ENCODE results near the gene NR3C1. TPM values are rescaled to one million over a fixed set of nuclear protein-coding genes. Genes with fewer than 3 reads are reported as not detected.

Gene NR3C1
- total RNA-seq, 1 experiment from 2014 or later: 17.5 TPM

- ChIA-PET POLR2A (no interaction called here), CTCF (no interaction called here)
- no peak overlapping the region for H3K4me3 Mint-ChIP-seq (ENCODE audit: unreplicated experiment)
- intact Hi-C loops (cut with micrococcal nuclease; ENCODE audit: unreplicated experiment): no loop called here
- H3K36me3 ChIP-seq (ENCODE audit: control insufficient read depth, insufficient read depth, low read length): no peaks in the 10 kb centered on the region
- peaks cover 13% of the 10 kb centered on the region; the same call in 1 of the 2 replicates for H3K4me1 ChIP-seq
- no peak for DNase-seq
- H3K4me1 Mint-ChIP-seq (ENCODE audit: low read depth, unreplicated experiment): peaks cover 2% of the 10 kb centered on the region
- H3K9me3 ChIP-seq: no peaks in the 10 kb centered on the region
- BruUV-seq (replicated peaks): no TSS peak
- H3K27me3 ChIP-seq (replicated peaks; ENCODE audit: control insufficient read depth, insufficient read depth, low read length): no peaks in the 10 kb centered on the region
- no peak overlapping the region for H3K27ac Mint-ChIP-seq (ENCODE audit: unreplicated experiment)
- H3K27me3 Mint-ChIP-seq (ENCODE audit: insufficient read depth, unreplicated experiment): no peaks in the 10 kb centered on the region
- TF ChIP-seq CTCF (IDR thresholded peaks at IDR 0.05; ENCODE audit: insufficient read depth in 1 of 2, low read depth in 1 of 2, low read length in 1 of 2, severe bottlenecking in 1 of 2, unreplicated experiment in 1 of 2): no peak
- peaks cover 5% of the 10 kb centered on the region for H3K36me3 Mint-ChIP-seq (ENCODE audit: insufficient read depth, unreplicated experiment)
- H3K4me3 ChIP-seq (ENCODE audit: low read depth, low read length): no peak overlapping the region
- no peaks in the 10 kb centered on the region for H3K9me3 Mint-ChIP-seq (ENCODE audit: unreplicated experiment)
These were observed 88.3 kb downstream of the NR3C1 start for GRCh38 chr5:143315214-143315613.

DNA sequence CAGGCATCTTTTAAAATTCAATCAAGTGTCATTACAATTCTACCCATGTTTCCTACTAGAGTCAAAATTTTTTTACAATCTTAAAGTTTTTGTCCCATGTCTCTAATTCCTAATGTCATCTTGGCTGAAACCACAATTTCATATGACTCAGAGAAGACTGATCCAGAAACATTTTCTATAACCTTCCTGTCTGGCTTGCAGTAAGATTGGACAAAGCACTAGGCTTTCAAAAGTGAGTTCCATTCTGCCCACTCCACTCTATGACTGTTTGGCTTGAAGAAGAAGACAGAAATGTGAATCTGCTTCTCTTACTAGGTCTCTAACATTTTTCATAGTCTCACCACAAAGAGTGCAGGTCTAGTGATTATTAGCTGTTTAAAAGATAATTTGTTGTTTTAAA lies 88.8 kb downstream of the NR3C1 start:
- POLR2A ChIA-PET: no interaction called here
- no peak for DNase-seq
- CTCF ChIA-PET: no interaction called here

GRCh38 chr5:143314099-143314498 lies 89.4 kb downstream of the NR3C1 start:
- ChIA-PET POLR2A (no interaction called here), CTCF (no interaction called here)
- H3K4me1 ChIP-seq: peaks cover 8% of the 10 kb centered on the region; the same call in 1 of the 2 replicates

More for the DNA sequence above, 88.8 kb downstream of the NR3C1 start:
- H3K9me3 Mint-ChIP-seq (ENCODE audit: unreplicated experiment): no peaks in the 10 kb centered on the region
- H3K4me3 Mint-ChIP-seq (ENCODE audit: unreplicated experiment): no peak overlapping the region
- no peak overlapping the region for H3K27ac Mint-ChIP-seq (ENCODE audit: unreplicated experiment)
- intact Hi-C loops (cut with micrococcal nuclease; ENCODE audit: unreplicated experiment): no loop called here
- no peak overlapping the region for H3K4me3 ChIP-seq (ENCODE audit: low read depth, low read length)
- peaks cover 8% of the 10 kb centered on the region; the same call in 1 of the 2 replicates for H3K4me1 ChIP-seq
- no peaks in the 10 kb centered on the region for H3K27me3 Mint-ChIP-seq (ENCODE audit: insufficient read depth, unreplicated experiment)
- H3K9me3 ChIP-seq: no peaks in the 10 kb centered on the region
- peaks cover 7% of the 10 kb centered on the region for H3K36me3 Mint-ChIP-seq (ENCODE audit: insufficient read depth, unreplicated experiment)
- H3K36me3 ChIP-seq (ENCODE audit: control insufficient read depth, insufficient read depth, low read length): no peaks in the 10 kb centered on the region
- TF ChIP-seq CTCF (IDR thresholded peaks at IDR 0.05; ENCODE audit: insufficient read depth in 1 of 2, low read depth in 1 of 2, low read length in 1 of 2, severe bottlenecking in 1 of 2, unreplicated experiment in 1 of 2): no peak
- no TSS peak for BruUV-seq (replicated peaks)
- no peaks in the 10 kb centered on the region for H3K27me3 ChIP-seq (replicated peaks; ENCODE audit: control insufficient read depth, insufficient read depth, low read length)
- no peaks in the 10 kb centered on the region for H3K4me1 Mint-ChIP-seq (ENCODE audit: low read depth, unreplicated experiment)

More at GRCh38 chr5:143314099-143314498, 89.4 kb downstream of the NR3C1 start:
- Mint-ChIP-seq H3K4me1 (ENCODE audit: low read depth, unreplicated experiment) (no peaks in the 10 kb centered on the region), H3K4me3 (ENCODE audit: unreplicated experiment) (no peak overlapping the region), H3K9me3 (ENCODE audit: unreplicated experiment) (no peaks in the 10 kb centered on the region), H3K27ac (ENCODE audit: unreplicated experiment) (no peak overlapping the region), H3K27me3 (ENCODE audit: insufficient read depth, unreplicated experiment) (no peaks in the 10 kb centered on the region), H3K36me3 (ENCODE audit: insufficient read depth, unreplicated experiment) (peaks cover 7% of the 10 kb centered on the region)
- H3K27me3 ChIP-seq (replicated peaks; ENCODE audit: control insufficient read depth, insufficient read depth, low read length): no peaks in the 10 kb centered on the region
- H3K4me3 ChIP-seq (ENCODE audit: low read depth, low read length): no peak overlapping the region
- BruUV-seq (replicated peaks): no TSS peak
- DNase-seq: no peak
- intact Hi-C loops (cut with micrococcal nuclease; ENCODE audit: unreplicated experiment): no loop called here
- H3K9me3 ChIP-seq: no peaks in the 10 kb centered on the region
- no peaks in the 10 kb centered on the region for H3K36me3 ChIP-seq (ENCODE audit: control insufficient read depth, insufficient read depth, low read length)
- TF ChIP-seq CTCF (IDR thresholded peaks at IDR 0.05; ENCODE audit: insufficient read depth in 1 of 2, low read depth in 1 of 2, low read length in 1 of 2, severe bottlenecking in 1 of 2, unreplicated experiment in 1 of 2): no peak
